Peyer's patch (tissue), 4 donors: Measurements from ENCODE around the gene PDCD1LG2. TPM values are rescaled to one million over a fixed set of nuclear protein-coding genes. Genes with fewer than 3 reads are reported as not detected.

Experiments used
- DNase-seq, 3 donors: peaks; one replicate each; pipeline ENCODE4 v3.0.0-alpha.2; 2017 to 2019
- H3K27ac ChIP-seq, 4 donors: fragments of 200-600 bp; sonication (generic); one replicate each; pipeline ENCODE4 v1.5.1; 2016 to 2019
- H3K27me3 ChIP-seq, 2 donors: fragments of 200-600 bp; sonication (generic); one replicate each; pipeline ENCODE4 v1.5.1; 2019
- H3K36me3 ChIP-seq, 3 donors: fragments of 200-600 bp; sonication (generic); one replicate each; pipeline ENCODE4 v1.5.1; 2016 to 2019
- H3K4me1 ChIP-seq, 4 donors: fragments of 200-600 bp; sonication (generic); one replicate each; pipeline ENCODE4 v1.5.1; 2016 to 2019
- H3K4me3 ChIP-seq, 4 donors: fragments of 200-600 bp; sonication (generic); 1 replicate in 3 of 4; 2 replicates in 1 of 4; pipeline ENCODE4 v1.5.1; 2016 to 2019; ENCODE audit warnings: mild to moderate bottlenecking in 1 of 4
- H3K9me3 ChIP-seq, 4 donors: fragments of 200-600 bp; sonication (generic); one replicate each; pipeline ENCODE4 v1.5.1; 2016 to 2019; ENCODE audit warnings: mild to moderate bottlenecking in 1 of 4
- POLR2A ChIP-seq, 2 donors: fragments of 450-650 bp; IDR thresholded peaks; one replicate each; pipeline ENCODE4 v1.5.1; 2017; ENCODE audit warnings: antibody characterized with exemption in 2 of 2, mild to moderate bottlenecking in 2 of 2, moderate library complexity in 2 of 2
- total RNA-seq, 4 donors: library from RNA; depleted of rRNA; stranded (reverse); fragments of >200 nt; gene quantifications; one replicate each; pipeline ENCODE4 v1.1.0, GENCODE V29; 2016
- TF ChIP-seq, protein P1 (sequence below), 6 experiments: fragments of 450-650 bp in 4 of 6; fragments of 200-600 bp in 2 of 6; sonication (generic) in 1 of 6; IDR thresholded peaks; one replicate each; pipeline ENCODE4 v1.5.1; 2017 to 2019; ENCODE audit warnings: antibody characterized with exemption in 6 of 6, mild to moderate bottlenecking in 3 of 6, moderate library complexity in 1 of 6

The PDCD1LG2 gene
- total RNA-seq, 4 donors from 2014 or later: 0.40 TPM; not detected in 3

DNA sequence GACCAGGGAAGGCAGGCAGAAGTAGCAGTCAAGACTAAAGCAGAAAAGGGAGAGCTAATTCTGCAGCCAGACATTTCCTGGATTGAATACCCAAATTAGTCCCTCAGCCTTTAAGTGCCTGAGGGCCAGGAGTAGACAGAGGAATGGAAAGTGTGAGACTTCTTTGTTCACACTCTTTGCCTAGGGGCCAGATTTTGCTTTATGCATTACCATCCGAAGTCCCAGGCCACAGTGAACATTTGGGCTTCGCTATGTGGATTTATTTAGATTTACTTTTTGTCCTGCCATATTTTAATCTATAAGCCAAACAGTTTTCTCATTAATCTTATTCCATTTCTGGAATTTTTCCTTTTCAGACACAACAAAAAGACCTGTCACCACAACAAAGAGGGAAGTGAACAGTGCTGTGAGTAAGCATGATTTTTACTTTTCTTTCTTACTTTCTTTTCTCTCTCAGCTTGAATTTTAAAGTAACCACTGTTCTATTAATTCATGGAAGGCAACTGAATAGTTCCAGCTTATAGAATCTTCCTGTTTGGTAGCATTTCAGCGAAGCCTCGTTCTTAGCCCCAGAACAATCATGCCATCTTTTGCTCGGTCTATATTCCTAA, 52.6 kb downstream of the PDCD1LG2 start:
- Histone ChIP-seq H3K27me3 (no peaks in the 10 kb centered on the region), H3K27ac (no peak overlapping the region)

DNA sequence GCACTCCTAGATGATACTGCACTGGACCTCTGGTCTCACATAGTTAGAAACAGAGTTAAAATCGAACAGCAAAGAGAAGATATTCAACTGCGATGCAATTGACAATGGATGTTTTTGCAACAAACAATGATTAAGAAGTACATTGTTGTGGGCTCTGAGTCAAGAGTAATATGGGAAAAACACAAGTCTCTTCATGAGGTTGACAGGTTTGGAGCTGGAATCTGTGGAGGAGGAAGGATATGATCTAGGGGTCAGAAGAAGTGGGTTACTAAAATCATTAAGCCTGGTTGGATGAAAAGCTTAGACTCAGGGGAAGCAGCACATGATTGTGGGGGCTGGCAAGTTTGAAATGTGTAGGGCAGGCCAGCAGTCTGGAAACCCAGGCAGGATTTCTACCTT, 53.1 kb downstream of the PDCD1LG2 start:
- no peak overlapping the region for H3K27ac ChIP-seq
- DNase-seq: no peak
- peaks cover 0 to 2% (median 0%) of the 10 kb centered on the region in 4 donors for H3K9me3 ChIP-seq
- no peak overlapping the region for H3K4me3 ChIP-seq
- TF ChIP-seq POLR2A (IDR thresholded peaks at IDR 0.05): no peak
- TF ChIP-seq, protein P1, sequence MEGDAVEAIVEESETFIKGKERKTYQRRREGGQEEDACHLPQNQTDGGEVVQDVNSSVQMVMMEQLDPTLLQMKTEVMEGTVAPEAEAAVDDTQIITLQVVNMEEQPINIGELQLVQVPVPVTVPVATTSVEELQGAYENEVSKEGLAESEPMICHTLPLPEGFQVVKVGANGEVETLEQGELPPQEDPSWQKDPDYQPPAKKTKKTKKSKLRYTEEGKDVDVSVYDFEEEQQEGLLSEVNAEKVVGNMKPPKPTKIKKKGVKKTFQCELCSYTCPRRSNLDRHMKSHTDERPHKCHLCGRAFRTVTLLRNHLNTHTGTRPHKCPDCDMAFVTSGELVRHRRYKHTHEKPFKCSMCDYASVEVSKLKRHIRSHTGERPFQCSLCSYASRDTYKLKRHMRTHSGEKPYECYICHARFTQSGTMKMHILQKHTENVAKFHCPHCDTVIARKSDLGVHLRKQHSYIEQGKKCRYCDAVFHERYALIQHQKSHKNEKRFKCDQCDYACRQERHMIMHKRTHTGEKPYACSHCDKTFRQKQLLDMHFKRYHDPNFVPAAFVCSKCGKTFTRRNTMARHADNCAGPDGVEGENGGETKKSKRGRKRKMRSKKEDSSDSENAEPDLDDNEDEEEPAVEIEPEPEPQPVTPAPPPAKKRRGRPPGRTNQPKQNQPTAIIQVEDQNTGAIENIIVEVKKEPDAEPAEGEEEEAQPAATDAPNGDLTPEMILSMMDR (IDR thresholded peaks at IDR 0.05): no peak
- H3K27me3 ChIP-seq: no peaks in the 10 kb centered on the region
- no peaks in the 10 kb centered on the region for H3K36me3 ChIP-seq
- H3K4me1 ChIP-seq: peaks cover 0 to 4% (median 0%) of the 10 kb centered on the region in 4 donors

More for the DNA sequence above, 52.6 kb downstream of the PDCD1LG2 start:
- no peak for DNase-seq
- no peak for TF ChIP-seq POLR2A (IDR thresholded peaks at IDR 0.05)
- TF ChIP-seq, protein P1 (IDR thresholded peaks at IDR 0.05): no peak
- Histone ChIP-seq H3K9me3 (peaks cover 0 to 2% (median 0%) of the 10 kb centered on the region in 4 donors), H3K4me3 (no peak overlapping the region), H3K36me3 (no peaks in the 10 kb centered on the region), H3K4me1 (peaks cover 0 to 6% (median 0%) of the 10 kb centered on the region in 4 donors)

DNA sequence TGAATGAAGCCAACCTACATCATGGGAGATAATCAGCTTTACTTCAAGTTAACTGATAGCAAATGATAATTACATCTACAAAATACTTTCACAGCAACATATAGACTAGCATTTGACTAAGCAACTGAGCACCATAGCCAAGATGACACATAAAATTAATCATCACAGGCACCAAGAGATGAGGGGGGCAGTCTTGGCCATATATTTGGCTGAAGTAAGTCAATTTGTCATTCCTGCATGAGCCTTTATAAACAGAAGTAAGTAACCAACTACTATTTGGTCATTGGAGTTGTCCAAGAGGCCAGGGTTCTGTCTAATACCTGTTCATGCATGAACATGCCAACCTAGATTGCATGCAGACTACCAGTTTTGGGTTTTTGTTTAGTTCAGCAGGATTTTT, 53.6 kb downstream of the PDCD1LG2 start:
- Histone ChIP-seq H3K4me3 (no peak overlapping the region), H3K27ac (no peak overlapping the region), H3K27me3 (no peaks in the 10 kb centered on the region), H3K9me3 (peaks cover 0 to 2% (median 0%) of the 10 kb centered on the region in 4 donors), H3K4me1 (no peaks in the 10 kb centered on the region), H3K36me3 (no peaks in the 10 kb centered on the region)
- TF ChIP-seq POLR2A (IDR thresholded peaks at IDR 0.05): no peak
- TF ChIP-seq, protein P1 (IDR thresholded peaks at IDR 0.05): no peak
- DNase-seq: no peak

DNA sequence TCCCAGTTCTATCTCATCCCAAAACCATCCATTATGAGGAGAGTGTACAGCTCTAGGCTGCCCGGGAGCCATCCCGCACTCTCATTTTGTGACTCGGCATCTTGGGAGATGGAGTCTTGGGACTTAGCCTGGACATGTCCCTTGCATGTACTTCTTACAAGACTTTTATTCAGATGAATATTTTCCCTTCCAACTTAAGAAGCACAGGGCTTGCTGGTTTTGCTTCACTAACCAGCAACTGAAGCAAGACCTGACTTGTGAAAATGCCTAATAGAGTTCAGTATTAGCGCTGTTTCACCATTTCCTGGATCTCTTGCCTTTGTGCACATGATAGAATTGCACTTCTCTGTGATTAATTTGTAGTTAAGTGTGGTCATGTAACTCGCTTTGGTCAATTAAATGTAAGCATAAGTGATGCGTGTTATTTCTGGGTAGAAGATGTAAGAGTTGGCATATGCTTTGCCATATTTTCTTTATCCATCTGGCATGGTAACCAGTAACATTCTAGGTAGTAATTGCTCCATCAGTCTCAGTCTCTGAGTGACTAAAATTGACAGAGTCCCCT, 55.8 kb downstream of the PDCD1LG2 start:
- Histone ChIP-seq H3K27me3 (no peaks in the 10 kb centered on the region), H3K9me3 (peaks cover 0 to 2% (median 0%) of the 10 kb centered on the region in 4 donors), H3K36me3 (no peaks in the 10 kb centered on the region), H3K27ac (no peak overlapping the region), H3K4me1 (no peaks in the 10 kb centered on the region), H3K4me3 (no peak overlapping the region)
- TF ChIP-seq, protein P1 (IDR thresholded peaks at IDR 0.05): no peak
- no peak for TF ChIP-seq POLR2A (IDR thresholded peaks at IDR 0.05)
- no peak for DNase-seq

DNA sequence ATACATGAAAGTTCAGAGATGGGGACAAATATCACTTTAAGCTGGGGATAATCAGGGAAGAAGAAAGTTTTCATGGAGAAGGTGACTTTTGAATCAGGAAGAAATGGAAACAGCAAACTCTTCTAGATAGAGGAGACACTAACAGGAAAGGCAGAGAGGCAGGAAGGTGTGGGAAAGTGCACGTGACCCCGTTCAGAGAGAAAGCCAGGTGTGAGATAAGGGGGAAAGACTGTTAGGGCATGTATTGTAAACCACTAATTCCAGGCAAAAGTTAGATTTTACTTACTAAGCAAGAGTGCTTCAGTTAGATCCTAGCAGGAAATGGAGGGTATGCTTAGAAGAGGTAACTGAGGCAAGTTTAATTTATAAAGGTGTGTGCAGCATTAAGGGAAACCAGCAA, 58.5 kb downstream of the PDCD1LG2 start:
- Histone ChIP-seq H3K4me3 (no peak overlapping the region), H3K9me3 (no peaks in the 10 kb centered on the region), H3K36me3 (no peaks in the 10 kb centered on the region), H3K27me3 (no peaks in the 10 kb centered on the region), H3K27ac (no peak overlapping the region), H3K4me1 (no peaks in the 10 kb centered on the region)
- no peak for DNase-seq
- TF ChIP-seq, protein P1 (IDR thresholded peaks at IDR 0.05): no peak
- TF ChIP-seq POLR2A (IDR thresholded peaks at IDR 0.05): no peak
